ENCODE measurements around the gene COG5.

DNA sequence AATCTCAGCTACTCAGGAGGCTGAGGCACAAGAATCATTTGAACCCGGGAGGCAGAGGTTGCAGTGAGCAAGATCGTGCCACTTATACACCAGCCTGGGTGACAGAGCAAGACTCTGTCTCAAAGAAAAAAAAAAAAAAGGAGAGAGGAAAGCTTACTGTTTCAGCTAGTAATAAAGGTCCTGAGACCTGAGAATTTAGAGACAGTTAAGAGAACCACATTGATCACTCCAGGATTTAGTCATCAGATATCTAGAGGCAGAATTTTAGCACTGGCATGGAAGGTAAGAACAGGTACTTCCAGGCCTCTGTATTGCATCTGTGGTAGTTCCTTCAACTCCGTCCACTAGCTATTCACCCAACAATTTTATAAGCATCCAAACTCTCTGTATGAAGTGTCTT, 7.8 kb downstream of the COG5 start:
- TF ChIP-seq, protein P1, sequence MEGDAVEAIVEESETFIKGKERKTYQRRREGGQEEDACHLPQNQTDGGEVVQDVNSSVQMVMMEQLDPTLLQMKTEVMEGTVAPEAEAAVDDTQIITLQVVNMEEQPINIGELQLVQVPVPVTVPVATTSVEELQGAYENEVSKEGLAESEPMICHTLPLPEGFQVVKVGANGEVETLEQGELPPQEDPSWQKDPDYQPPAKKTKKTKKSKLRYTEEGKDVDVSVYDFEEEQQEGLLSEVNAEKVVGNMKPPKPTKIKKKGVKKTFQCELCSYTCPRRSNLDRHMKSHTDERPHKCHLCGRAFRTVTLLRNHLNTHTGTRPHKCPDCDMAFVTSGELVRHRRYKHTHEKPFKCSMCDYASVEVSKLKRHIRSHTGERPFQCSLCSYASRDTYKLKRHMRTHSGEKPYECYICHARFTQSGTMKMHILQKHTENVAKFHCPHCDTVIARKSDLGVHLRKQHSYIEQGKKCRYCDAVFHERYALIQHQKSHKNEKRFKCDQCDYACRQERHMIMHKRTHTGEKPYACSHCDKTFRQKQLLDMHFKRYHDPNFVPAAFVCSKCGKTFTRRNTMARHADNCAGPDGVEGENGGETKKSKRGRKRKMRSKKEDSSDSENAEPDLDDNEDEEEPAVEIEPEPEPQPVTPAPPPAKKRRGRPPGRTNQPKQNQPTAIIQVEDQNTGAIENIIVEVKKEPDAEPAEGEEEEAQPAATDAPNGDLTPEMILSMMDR (IDR thresholded peaks at IDR 0.05) = no peak
- no peak for TF ChIP-seq POLR2A (IDR thresholded peaks at IDR 0.05)

Measured in right lobe of liver (tissue), 4 donors.